GM21515 (cell line): ENCODE results near the gene HAUS6.
A peak's percentile ranks its signal among the peaks of the same experiment; 100 is the strongest.
"Not testable (repeated sequence)": the region's sequence is repeated elsewhere in the genome, so short reads cannot be mapped to it uniquely, and the experiment has no call there.

Source experiments
- ATAC-seq: cut with Tn5 transposase; IDR thresholded peaks from one replicate; pipeline ENCODE4 v1.9.1; 2021; ENCODE audit not compliant: unreplicated experiment

Gene HAUS6, protein sequence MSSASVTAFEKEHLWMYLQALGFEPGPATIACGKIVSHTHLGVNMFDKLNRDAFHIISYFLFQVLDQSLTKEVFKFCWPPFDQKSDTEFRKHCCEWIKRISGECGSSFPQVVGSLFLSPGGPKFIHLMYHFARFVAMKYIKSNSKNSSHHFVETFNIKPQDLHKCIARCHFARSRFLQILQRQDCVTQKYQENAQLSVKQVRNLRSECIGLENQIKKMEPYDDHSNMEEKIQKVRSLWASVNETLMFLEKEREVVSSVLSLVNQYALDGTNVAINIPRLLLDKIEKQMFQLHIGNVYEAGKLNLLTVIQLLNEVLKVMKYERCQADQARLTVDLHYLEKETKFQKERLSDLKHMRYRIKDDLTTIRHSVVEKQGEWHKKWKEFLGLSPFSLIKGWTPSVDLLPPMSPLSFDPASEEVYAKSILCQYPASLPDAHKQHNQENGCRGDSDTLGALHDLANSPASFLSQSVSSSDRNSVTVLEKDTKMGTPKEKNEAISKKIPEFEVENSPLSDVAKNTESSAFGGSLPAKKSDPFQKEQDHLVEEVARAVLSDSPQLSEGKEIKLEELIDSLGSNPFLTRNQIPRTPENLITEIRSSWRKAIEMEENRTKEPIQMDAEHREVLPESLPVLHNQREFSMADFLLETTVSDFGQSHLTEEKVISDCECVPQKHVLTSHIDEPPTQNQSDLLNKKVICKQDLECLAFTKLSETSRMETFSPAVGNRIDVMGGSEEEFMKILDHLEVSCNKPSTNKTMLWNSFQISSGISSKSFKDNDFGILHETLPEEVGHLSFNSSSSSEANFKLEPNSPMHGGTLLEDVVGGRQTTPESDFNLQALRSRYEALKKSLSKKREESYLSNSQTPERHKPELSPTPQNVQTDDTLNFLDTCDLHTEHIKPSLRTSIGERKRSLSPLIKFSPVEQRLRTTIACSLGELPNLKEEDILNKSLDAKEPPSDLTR

DNA sequence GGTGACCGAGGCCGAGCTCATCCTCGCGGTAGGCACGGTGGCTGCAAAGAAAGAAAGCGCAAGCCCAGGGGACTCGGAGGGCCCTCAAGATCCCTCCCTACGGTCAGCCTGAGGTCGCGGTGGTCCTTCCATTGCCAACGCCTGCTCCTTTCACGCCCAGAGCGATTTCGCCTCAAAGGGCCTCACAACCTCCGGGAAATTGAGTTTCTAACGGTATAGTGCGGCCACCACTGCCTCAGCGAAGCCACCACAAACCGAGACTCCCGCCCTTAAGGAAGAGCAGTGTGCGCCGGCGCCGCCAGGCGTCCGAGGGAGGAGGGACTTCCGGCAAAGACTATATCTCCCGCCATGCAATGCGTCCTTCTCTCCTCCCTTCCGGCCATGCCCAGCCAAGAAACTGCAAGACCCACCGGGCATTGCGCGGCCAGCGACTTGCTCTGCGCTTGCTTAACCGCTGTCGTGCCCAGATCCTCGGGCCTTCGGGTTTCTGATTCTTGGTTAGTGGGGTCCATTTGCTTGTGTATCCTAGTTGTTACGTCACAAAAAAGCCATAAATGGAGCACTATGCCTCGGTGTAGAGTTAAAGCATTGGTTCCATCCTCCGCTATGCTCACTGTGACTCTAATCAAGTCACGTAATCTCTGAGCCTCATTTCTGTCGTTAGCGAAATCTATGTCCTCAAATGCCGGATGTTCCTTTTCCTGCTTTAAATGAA lies at the start of gene HAUS6:
Gene HAUS6, minus strand, starts transcription at position 274 of the 715 bp plus-strand sequence. Its CDS starts 253 bp downstream, at position 21.
- ATAC-seq, result peak; percentile 99

- ATAC-seq, result not testable (repeated sequence)
Observed at GRCh38 chr9:19152160-19152498, 49.4 kb upstream of the HAUS6 start.

GRCh38 chr9:19151425-19152159 lies 48.9 kb upstream of the HAUS6 start:
- no peak for ATAC-seq

DNA sequence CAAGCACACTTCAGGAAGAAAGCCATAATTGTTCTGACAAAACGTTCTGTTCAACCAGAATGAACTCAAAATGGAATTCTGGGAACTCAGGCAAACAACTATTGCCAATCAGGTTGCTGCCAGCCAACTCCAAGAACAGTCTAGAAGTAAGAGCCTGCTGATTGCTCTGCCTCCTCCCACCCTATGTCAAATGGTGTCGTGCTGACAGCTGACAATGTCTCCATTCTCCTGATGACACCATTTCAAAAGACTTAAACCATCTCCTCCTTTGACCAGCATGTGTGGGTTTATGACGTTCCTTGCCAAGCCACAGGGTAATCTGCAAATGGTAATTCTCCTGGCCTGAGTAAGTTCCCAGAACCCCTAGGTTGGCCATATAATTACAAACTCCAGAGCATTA lies 46.5 kb upstream of the HAUS6 start:
- no peak for ATAC-seq

DNA sequence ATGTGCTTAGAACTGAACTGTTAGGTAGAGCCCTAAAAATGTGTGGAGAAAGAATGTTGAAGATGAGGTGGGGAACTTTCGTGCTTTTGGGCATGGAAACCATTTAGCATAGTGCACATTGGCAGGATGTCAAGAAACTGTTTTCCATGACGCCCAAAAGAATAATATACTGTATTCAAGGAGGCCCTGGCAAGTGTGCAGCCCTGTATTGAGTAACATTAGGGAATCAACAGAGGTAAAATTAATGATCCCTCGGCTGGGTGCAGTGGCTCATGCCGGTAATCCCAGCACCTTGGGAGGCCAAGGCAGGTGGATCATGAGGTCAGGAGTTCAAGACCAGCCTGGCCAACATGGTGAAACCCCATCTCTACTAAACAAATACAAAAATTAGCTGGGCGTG lies 45.5 kb upstream of the HAUS6 start:
- no peak for ATAC-seq

GRCh38 chr9:19146441-19147024 lies 43.8 kb upstream of the HAUS6 start:
- no peak for ATAC-seq

- no peak for ATAC-seq
Observed at GRCh38 chr9:19145881-19146280, 43.2 kb upstream of the HAUS6 start.

GRCh38 chr9:19140259-19140658 lies 37.6 kb upstream of the HAUS6 start:
- no peak for ATAC-seq

DNA sequence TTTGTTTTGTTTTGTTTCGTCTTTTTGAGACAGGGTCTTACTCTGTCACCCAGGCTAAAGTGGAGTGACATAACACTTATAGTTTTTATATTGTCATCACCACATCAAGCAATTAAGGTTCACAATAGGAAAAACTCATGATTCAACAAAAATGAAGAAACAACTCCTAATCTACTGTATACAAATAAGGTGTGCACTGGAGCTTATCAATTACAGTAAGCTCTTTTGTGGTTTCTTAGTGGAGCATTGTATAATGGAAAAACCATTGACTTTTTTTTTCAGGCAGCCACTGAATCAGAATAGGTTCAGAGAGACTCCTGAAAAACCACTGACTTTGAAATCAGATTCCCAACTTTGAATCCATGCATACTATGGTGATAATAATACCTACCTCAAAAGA lies 35.4 kb upstream of the HAUS6 start:
- no peak for ATAC-seq

DNA sequence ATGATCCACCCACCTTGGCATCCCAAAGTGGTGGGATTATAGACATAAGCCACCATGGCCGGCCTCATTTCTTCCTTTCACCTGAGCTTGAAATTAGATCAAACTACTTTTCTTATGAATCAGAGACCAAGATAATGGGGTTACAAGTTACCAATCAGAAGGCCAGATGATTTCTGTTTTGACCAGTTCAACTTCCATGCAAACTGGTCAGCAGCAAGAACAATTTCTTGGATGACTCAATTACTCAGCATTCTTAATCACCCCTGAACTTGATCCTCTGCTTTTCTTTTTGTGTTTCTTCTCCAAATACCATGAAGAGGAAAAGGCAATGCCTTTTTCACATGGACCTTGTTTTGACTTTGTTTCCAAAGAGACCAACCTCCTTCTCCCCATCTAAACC lies 34.6 kb upstream of the HAUS6 start:
- ATAC-seq, result no peak

- no peak for ATAC-seq
Observed at GRCh38 chr9:19136129-19136528, 33.4 kb upstream of the HAUS6 start.

DNA sequence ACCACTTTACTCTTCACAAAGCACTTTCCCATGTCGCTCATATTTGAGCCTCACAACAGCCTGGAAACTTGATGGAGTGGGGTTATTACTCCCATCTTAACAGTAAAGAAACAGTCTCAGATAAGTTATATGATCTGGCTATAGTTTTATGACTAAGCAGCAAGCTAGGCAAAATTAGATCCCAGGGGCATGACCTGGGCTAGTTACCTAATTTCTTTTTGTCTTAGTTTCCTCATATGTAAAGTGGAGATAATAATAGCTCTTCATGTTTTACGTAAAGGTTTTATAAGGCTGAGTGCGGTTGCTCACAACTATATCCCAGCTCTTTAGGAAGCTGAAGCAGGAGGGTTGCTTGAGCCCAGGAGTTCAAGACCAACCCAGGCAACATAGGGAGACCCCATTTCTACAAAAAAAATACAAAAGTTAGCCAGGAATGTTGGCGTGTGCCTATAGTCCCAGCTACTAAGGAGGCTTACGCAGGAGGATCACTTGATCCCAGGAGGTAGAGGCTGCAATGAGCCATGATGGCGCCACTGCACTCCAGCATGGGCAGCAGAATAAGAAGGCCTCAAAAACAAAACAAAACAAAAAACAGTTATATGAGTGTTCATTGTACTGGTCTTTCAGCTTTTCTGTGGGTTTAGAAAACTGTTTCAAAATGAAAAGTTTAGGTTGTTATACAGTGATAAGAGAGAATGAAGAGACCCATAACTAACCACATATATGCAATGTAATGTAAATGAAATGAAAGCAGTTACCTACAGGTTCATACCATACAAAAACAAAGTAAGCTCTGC lies 31.0 kb upstream of the HAUS6 start:
- no peak for ATAC-seq

DNA sequence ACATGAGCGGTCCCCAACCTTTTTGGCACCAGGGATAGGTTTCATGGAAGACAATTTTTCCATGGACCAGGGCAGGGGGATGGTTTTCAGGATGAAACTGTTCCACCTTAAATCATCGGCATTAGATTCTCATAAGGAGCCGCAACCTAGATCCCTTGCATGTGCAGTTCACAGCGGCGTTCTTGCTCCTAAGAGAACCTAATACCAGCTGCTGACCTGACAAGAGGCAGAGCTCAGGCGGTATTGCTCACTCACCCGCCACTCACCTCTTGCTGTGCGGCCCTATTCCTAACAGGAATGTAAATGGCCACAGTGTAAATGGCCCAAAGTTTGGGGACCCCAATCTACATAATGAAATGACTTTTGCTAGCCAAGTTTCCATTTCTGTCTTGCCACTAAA lies 27.7 kb upstream of the HAUS6 start:
- ATAC-seq, result no peak

DNA sequence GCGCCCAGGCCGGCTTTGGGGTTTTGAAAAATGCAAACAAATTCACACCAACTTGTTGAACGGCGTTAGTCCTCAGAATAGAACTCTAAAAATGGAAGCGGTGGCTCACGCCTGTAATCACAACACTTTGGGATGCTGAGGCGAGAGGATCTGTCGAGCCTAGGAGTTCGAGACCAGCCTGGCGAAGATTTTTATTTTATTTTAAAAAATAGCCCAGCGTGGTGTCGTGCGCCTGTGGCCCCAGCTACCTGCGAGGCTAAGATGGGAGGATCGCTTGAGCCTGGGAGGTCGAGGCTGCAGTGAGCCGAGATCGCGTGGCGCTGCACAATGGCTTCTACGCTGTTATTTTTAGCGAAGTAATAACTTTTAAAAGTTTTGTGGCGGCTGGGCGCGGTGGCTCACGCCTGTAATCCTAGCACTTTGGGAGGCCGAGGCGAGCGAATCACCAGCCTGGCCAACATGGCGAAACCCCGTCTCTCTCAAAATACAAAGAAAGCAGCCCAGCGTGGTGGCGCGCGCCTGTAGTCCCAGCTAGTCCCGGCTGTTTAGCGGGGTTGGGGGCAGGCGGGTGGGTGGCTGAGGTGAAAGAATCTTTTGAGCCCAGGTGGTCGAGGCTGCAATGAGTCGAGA lies 25.3 kb upstream of the HAUS6 start:
- peak; percentile 20 for ATAC-seq

- no peak for ATAC-seq
Observed at GRCh38 chr9:19124430-19124793, 21.7 kb upstream of the HAUS6 start.

DNA sequence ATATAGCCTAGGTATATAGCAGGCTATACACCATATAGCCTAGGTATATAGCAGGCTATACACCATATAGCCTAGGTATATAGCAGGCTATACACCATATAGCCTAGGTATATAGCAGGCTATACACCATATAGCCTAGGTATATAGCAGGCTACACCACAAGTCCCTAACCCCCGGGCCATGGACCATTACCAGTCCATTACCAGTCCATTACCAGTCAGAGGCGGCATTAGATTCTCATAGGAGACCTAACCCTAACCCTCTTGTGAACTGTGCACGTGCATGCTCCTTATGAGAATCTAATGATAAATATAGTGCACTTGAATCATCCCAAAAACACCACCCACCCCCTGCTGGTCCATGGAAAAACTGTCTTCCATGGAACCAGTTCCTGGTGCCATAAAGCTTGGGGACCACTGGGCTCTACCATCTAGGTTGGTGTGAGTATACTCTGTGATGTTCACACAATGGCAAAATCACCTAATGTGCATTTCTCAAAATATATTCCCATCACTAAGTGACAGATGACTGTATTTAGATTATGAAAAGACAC lies 19.9 kb upstream of the HAUS6 start:
- ATAC-seq, result no peak

DNA sequence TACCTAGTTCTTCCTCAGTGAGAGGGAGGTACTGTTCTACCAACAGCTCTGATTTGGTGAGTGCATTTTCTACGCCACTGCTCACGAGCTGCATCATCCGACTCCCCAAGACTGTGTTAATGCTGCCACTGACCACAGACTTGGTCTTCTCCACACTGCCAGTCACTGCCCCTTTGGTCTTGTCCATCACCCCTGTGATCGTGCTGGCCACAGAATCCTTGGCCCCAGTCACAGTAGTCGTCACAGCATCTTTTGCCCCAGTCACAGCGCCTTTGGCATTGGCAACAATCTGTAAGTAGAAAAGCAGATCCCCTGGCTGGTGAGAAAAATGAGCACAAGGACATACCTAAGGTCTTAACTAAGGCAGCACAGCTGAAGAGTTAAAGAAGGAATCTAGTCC lies 18.2 kb upstream of the HAUS6 start:
- no peak for ATAC-seq

DNA sequence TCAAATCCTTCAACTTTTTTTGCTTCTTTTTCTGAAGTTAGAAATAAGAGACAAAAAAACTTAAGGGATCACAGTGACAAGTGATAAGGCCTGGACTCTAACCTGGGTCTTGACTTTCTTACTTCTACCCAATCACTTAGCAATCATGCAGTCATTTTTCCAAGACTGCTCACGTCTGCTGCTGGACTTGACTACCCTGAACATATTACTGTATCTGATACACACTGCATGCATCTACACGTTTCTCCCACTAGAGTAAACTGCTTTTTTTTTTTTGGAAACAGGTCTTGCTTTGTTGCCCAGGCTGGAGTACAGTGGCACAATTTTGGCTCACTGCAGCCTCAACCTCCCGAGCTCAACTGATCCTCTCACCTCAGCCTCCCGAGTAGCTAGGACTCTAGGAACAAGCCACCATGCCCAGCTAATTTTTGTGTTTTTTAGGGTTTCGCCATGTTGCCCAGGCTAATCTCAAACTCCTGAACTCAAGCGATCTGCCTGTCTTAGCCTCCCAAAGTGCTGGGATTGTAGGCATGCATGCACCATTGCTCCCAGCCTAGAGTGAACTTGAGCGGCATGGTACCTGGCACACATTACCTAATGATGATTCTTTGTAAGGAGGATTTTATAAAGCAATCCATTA lies 17.2 kb upstream of the HAUS6 start:
- ATAC-seq, result no peak
